Dendritic cell treated with granulocyte-macrophage colony-stimulating factor and Interleukin-4, amounts not matched to agents 40 ng/mL and 50 ng/mL, for 4 days (primary cell): ENCODE data around the gene RASSF7.

Source experiments
- H3K27ac Mint-ChIP-seq: one replicate; pipeline ENCODE4 v1.8.0; 2022; ENCODE audit warnings: mild to moderate bottlenecking, mixed read lengths
- H3K27me3 Mint-ChIP-seq: one replicate; pipeline ENCODE4 v1.8.0; 2022; ENCODE audit warnings: mild to moderate bottlenecking, mixed read lengths
- H3K36me3 Mint-ChIP-seq: one replicate; pipeline ENCODE4 v1.8.0; 2022; ENCODE audit warnings: low read depth, mixed read lengths
- H3K4me1 Mint-ChIP-seq: one replicate; pipeline ENCODE4 v1.8.0; 2022; ENCODE audit warnings: low read depth, mixed read lengths
- H3K4me3 Mint-ChIP-seq: one replicate; pipeline ENCODE4 v1.8.0; 2022; ENCODE audit warnings: mild to moderate bottlenecking, moderate library complexity, mixed read lengths
- H3K9me3 Mint-ChIP-seq: one replicate; pipeline ENCODE4 v1.8.0; 2022; ENCODE audit warnings: mixed read lengths
- intact Hi-C: fragments of 100-400 bp; cut with micrococcal nuclease; formaldehyde crosslinking; loops from one replicate; pipeline ENCODE4 v1.15.0; 2022

The RASSF7 gene

DNA sequence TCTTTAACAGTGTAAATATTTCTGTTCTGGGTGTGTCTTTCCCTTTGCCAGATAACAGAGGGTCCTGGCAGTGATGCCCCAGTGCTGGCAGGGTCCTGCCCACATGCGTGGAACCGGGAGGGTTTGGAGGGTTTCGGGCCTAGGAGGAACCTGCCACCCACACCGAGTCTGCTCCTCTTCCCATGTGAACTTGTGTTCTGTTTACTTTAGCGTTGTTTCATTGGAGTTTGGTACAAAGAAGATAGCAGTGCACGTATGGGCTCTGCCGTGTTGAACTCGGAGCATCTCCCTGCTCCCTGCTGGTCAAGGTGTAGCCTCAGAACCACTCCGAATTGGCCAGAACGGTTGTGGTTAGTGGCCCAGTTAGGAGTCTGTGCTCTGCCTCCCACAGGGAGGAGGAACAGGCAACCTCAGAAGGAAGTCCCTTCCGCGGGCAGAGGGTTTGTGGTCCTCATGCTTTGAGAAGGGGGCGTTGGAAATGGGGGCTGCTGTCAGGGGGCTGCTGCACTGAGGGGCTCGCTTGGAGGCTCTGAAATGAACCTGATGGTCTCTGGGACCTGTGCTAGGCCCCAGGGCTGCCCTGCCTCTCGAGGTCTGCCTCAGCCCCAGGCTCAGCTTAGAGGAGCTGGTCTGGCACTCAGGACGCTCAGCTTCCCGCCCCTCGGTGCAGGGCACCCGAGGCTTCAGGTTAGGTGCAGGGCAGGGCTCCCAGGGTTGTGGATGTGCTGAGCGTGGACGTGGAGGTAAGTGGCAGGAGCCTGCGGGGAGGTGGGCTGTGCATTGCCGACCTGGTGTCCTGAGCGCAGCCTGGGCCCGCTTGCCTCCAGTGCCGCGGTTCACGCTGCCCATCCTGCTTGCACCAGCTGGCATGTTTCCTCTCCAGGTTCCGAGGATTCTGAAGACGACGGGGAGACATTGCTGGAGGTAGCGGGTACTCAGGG, 25.9 kb downstream of the RASSF7 start:
- Mint-ChIP-seq H3K4me3 (peak overlapping the region; percentile 42), H3K36me3 (peaks cover 89% of the 10 kb centered on the region), H3K4me1 (peaks cover 38% of the 10 kb centered on the region), H3K27me3 (no peaks in the 10 kb centered on the region), H3K27ac (peak overlapping the region; percentile 89), H3K9me3 (no peaks in the 10 kb centered on the region)
- intact Hi-C loops: no loop called here

- Mint-ChIP-seq H3K9me3 (no peaks in the 10 kb centered on the region), H3K36me3 (peaks cover 89% of the 10 kb centered on the region), H3K4me1 (peaks cover 36% of the 10 kb centered on the region), H3K4me3 (peak overlapping the region; percentile 10), H3K27me3 (no peaks in the 10 kb centered on the region), H3K27ac (peak overlapping the region; percentile 89)
- intact Hi-C loops: no loop called here
These were observed 26.8 kb downstream of the RASSF7 start for GRCh38 chr11:587546-587945.

- Mint-ChIP-seq H3K9me3 (no peaks in the 10 kb centered on the region), H3K27me3 (no peaks in the 10 kb centered on the region), H3K27ac (peak overlapping the region; percentile 89), H3K36me3 (peaks cover 89% of the 10 kb centered on the region), H3K4me3 (peak overlapping the region; percentile 59), H3K4me1 (peaks cover 36% of the 10 kb centered on the region)
- intact Hi-C loops: no loop called here
These were observed 27.2 kb downstream of the RASSF7 start for GRCh38 chr11:587978-588380.

DNA sequence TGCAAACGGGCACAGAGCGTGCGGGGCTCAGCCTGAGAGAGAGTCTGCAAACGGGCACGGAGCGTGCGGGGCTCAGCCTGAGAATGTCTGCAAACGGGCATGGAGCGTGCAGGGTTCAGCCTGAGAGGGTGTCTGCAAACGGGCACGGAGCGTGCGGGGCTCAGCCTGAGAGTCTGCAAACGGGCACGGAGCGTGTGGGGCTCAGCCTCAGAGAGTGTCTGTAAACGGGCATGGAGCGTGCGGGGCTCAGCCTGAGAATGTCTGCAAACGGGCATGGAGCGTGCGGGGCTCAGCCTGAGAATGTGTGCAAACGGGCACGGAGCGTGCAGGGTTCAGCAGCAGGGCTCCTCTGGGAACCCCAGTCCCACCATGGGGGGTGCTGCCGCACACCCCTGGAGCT, 29.0 kb downstream of the RASSF7 start:
- Mint-ChIP-seq H3K4me1 (peaks cover 36% of the 10 kb centered on the region), H3K4me3 (no peak overlapping the region), H3K27me3 (no peaks in the 10 kb centered on the region), H3K27ac (no peak overlapping the region), H3K9me3 (no peaks in the 10 kb centered on the region), H3K36me3 (peaks cover 89% of the 10 kb centered on the region)
- intact Hi-C loops: no loop called here

GRCh38 chr11:590997-591396, 30.2 kb downstream of the RASSF7 start:
- H3K27me3 Mint-ChIP-seq: no peaks in the 10 kb centered on the region
- intact Hi-C loops: no loop called here
- peaks cover 100% of the 10 kb centered on the region for H3K36me3 Mint-ChIP-seq
- no peak overlapping the region for H3K27ac Mint-ChIP-seq
- no peak overlapping the region for H3K4me3 Mint-ChIP-seq
- H3K4me1 Mint-ChIP-seq: peaks cover 33% of the 10 kb centered on the region
- no peaks in the 10 kb centered on the region for H3K9me3 Mint-ChIP-seq

DNA sequence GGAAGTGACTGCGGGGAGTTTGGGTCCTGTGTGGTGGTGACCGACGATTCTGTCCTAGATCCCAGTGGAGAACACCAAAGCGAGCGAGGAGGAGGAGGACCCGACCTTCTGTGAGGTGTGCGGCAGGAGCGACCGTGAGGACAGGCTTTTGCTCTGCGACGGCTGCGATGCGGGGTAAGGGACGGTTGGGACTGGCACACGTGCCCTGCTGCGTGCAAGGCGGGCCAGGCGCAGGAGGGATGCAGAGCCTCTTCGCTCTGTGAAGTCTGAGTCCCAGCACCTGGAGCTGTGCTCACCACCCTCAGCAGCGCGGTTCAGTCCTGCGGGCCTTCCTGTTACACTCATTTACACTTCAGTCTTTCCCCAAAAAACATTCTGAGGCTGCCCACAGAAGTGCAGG, 31.7 kb downstream of the RASSF7 start:
- peaks cover 18% of the 10 kb centered on the region for H3K4me1 Mint-ChIP-seq
- intact Hi-C loops: no loop called here
- no peak overlapping the region for H3K4me3 Mint-ChIP-seq
- H3K27me3 Mint-ChIP-seq: no peaks in the 10 kb centered on the region
- H3K9me3 Mint-ChIP-seq: no peaks in the 10 kb centered on the region
- peaks cover 100% of the 10 kb centered on the region for H3K36me3 Mint-ChIP-seq
- no peak overlapping the region for H3K27ac Mint-ChIP-seq

DNA sequence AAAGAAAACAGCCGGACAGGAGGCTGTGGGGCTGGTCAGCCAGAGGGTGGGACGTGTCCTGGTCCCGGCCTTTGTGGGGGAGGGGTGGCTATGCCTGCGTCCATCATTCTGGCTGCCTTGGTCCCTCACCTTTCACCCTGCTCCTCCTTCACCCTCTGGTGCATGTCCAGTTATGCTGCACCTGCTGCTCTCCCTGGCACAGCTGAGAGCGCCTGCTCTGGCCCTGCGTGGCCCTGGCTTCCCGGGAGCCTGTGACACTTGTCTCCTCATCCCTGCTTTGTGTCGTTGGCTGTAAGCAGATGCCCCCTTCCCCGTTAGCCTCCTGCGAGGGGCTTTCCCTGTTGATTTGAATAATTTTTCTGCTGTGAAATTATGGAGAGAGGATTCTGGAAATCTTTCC, 32.1 kb downstream of the RASSF7 start:
- Mint-ChIP-seq H3K4me1 (peaks cover 14% of the 10 kb centered on the region), H3K27ac (no peak overlapping the region), H3K9me3 (no peaks in the 10 kb centered on the region), H3K27me3 (no peaks in the 10 kb centered on the region), H3K4me3 (no peak overlapping the region), H3K36me3 (peaks cover 100% of the 10 kb centered on the region)
- intact Hi-C loops: no loop called here

GRCh38 chr11:593347-593746, 32.6 kb downstream of the RASSF7 start:
- Mint-ChIP-seq H3K27ac (no peak overlapping the region), H3K27me3 (no peaks in the 10 kb centered on the region), H3K9me3 (no peaks in the 10 kb centered on the region), H3K4me3 (no peak overlapping the region), H3K36me3 (peaks cover 100% of the 10 kb centered on the region), H3K4me1 (peaks cover 10% of the 10 kb centered on the region)
- intact Hi-C loops: no loop called here

GRCh38 chr11:595400-595799, 34.6 kb downstream of the RASSF7 start:
- H3K36me3 Mint-ChIP-seq: peaks cover 100% of the 10 kb centered on the region
- intact Hi-C loops: no loop called here

DNA sequence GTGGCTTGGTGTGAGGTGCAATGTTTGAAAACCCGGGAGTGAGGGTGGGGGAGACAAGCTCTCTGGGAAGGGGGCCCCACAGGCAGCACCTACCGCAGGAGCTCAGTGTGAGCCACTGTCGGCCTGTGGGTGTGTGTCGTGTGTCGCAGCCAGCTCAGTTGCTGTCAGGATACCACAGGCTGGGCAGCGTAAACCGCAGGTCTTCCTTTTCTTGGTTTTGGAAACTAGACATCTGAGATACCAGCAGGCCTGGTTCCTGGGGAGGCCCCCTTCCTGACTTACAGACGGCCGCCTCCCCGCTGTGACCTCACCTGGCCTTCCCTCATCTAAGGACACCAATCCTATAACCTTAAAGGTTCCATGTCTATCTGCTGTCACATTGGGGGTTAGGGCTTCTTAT, 35.6 kb downstream of the RASSF7 start:
- Mint-ChIP-seq H3K4me1 (no peaks in the 10 kb centered on the region), H3K27ac (no peak overlapping the region), H3K4me3 (no peak overlapping the region), H3K9me3 (no peaks in the 10 kb centered on the region), H3K36me3 (peaks cover 100% of the 10 kb centered on the region), H3K27me3 (no peaks in the 10 kb centered on the region)
- intact Hi-C loops: no loop called here

More at GRCh38 chr11:595400-595799, 34.6 kb downstream of the RASSF7 start:
- Mint-ChIP-seq H3K27ac (no peak overlapping the region), H3K4me1 (no peaks in the 10 kb centered on the region), H3K4me3 (no peak overlapping the region), H3K9me3 (no peaks in the 10 kb centered on the region), H3K27me3 (no peaks in the 10 kb centered on the region)

DNA sequence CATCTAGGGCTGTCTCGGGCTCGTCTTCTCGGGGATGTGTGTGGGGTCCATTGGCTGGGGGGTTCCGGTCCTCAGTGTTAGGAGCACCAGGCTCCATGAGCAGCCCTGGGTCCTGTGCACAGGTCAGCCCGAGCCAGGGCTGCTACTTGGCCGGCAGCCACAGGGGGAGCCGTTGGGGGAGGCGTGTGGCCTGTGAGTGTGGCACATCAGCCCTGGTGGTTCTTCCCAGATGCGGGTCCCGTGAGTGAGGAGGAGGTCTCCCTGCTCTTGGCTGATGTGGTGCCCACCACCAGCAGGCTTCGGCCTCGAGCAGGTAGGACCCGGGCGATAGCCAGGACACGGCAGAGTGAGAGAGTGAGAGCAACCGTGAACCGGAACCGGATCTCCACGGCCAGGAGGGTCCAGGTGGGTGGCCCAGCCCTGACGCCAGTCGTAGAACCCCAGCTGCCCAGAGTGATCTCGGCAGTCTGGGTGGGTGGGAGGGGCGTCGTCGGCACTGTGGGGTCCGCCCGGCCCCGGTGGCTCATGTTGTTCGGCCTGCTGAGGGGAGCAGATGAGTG, 36.5 kb downstream of the RASSF7 start:
- no peaks in the 10 kb centered on the region for H3K27me3 Mint-ChIP-seq
- no peaks in the 10 kb centered on the region for H3K4me1 Mint-ChIP-seq
- no peak overlapping the region for H3K4me3 Mint-ChIP-seq
- no peak overlapping the region for H3K27ac Mint-ChIP-seq
- intact Hi-C loops: no loop called here
- H3K36me3 Mint-ChIP-seq: peaks cover 100% of the 10 kb centered on the region
- H3K9me3 Mint-ChIP-seq: no peaks in the 10 kb centered on the region

DNA sequence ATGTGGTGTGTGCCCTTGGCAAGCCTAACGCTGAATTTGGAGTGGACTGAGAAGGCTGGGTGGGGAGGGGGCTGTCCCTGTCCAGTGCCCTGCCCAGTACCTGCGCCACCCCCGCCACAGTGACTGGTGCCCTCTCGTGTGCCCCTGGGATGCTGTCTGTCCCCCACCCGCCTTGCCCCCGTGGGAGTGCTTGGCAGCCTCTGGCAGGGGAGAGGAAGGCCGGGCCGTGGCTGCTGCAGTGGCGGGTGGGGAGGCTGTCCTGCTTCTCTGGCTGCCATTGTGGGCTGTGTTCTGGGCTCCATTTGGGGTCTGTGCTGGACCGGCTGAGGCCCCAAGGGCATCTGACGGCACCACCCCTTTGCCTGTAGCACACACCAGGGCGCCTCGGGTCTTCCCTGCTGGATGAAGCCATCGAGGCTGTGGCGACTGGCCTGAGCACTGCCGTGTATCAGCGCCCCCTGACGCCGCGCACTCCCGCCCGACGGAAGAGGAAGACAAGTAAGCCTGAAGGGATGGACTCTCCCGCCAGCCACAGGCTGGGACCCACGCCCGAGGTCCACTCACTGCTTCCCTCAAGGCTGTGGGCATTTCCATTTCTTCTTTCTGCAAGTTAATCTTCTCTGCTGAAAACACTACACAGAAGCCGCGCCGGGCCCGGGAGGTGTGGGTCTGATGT, 37.4 kb downstream of the RASSF7 start:
- intact Hi-C loops: no loop called here
- Mint-ChIP-seq H3K27ac (no peak overlapping the region), H3K27me3 (no peaks in the 10 kb centered on the region), H3K9me3 (no peaks in the 10 kb centered on the region), H3K4me3 (no peak overlapping the region), H3K36me3 (peaks cover 100% of the 10 kb centered on the region), H3K4me1 (no peaks in the 10 kb centered on the region)

DNA sequence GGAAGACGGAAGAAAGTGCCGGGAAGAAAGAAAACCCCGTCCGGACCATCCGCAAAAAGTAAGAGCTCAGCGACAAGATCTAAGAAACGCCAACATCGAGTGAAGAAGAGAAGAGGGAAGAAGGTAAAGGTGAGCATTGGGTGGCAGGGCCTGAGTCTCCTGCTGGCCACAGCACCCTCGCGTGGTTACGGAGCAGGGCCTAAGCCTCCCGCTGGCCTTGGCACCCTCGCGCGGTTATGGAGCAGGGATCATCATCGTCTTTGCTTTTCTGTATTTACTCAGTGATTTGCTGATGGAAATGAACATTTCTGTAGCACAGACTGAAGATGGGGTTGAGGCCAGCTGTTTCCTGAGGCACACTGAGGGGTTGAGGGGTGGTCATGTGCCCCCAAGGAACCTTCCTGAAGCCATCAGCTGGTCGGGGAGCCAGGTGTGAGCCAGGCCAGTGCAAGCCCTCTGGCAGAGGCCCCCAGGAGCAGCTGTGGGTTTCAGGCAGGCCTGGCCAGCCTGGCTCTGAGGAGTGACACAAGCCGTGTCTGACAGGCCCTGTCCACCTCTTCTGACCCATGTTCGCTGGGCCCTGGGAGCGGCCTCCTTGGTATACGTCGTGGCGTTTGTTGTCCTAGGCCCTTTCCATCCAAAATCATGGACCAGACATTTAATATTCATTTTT, 40.9 kb downstream of the RASSF7 start:
- H3K4me3 Mint-ChIP-seq: no peak overlapping the region
- no peaks in the 10 kb centered on the region for H3K9me3 Mint-ChIP-seq
- H3K36me3 Mint-ChIP-seq: peaks cover 100% of the 10 kb centered on the region
- H3K27ac Mint-ChIP-seq: no peak overlapping the region
- no peaks in the 10 kb centered on the region for H3K4me1 Mint-ChIP-seq
- intact Hi-C loops: no loop called here
- no peaks in the 10 kb centered on the region for H3K27me3 Mint-ChIP-seq

DNA sequence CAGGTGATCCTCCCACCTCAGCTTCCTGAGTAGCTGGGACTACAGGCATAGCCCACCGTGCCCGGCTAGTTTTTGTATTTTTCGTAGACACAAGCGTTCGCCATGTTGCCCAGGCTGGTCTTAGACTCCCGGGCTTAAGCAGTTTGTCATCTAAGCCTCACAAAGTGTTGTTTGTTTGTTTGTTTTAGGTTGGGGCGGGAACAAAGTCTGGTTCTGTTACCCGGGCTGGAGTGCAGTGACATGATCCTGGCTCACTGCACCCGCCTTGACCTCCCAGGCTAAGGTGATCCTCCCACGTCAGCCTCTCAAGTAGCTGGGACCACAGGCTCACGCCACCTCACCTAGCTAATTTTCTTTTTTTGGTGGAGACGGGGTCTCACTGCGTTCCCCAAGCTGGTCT, 42.4 kb downstream of the RASSF7 start:
- no peaks in the 10 kb centered on the region for H3K4me1 Mint-ChIP-seq
- intact Hi-C loops: no loop called here
- H3K27me3 Mint-ChIP-seq: no peaks in the 10 kb centered on the region
- no peaks in the 10 kb centered on the region for H3K9me3 Mint-ChIP-seq
- no peak overlapping the region for H3K4me3 Mint-ChIP-seq
- H3K36me3 Mint-ChIP-seq: peaks cover 100% of the 10 kb centered on the region
- H3K27ac Mint-ChIP-seq: no peak overlapping the region
